B cell (primary cell): Measurements from ENCODE around the gene CLEC1A. TPM values are rescaled to one million over a fixed set of nuclear protein-coding genes. Genes with fewer than 3 reads are reported as not detected.
A peak's percentile ranks its signal among the peaks of the same experiment; 100 is the strongest.

Experiments used
- ATAC-seq: fragments of 200-7000 bp; cut with Tn5 transposase; one replicate; pipeline ENCODE4 v1.10.0; 2021; ENCODE audit warnings: low read depth, mild to moderate bottlenecking, moderate number of reproducible peaks, moderate library complexity
- CTCF ChIA-PET: fragments of 350-600 bp; sonication (Branson Sonifier 250); formaldehyde crosslinking; loops from one replicate; lab custom pipeline; 2021; ENCODE audit warnings: antibody characterized with exemption, inconsistent platforms; lab: Charles Lee
- POLR2A ChIA-PET: fragments of 350-600 bp; sonication (Branson Sonifier 250); formaldehyde crosslinking; loops from one replicate; lab custom pipeline; 2021; ENCODE audit warnings: antibody characterized with exemption; lab: Charles Lee
- DNase-seq: peaks from one replicate; pipeline ENCODE4 v3.0.0; 2013
- H2AFZ ChIP-seq: 2 replicates; pipeline ENCODE4 v1.6.1; 2012; ENCODE audit warnings: mild to moderate bottlenecking, low read depth, low read length; ENCODE audit not compliant: insufficient read depth, poor library complexity, severe bottlenecking
- H3K27ac ChIP-seq, 2 donors: 1 replicate in 1 of 2; 2 replicates in 1 of 2; pipeline ENCODE4 v1.5.1; 2012 to 2013; ENCODE audit warnings: low read length in 2 of 2, mild to moderate bottlenecking in 2 of 2, moderate library complexity in 1 of 2
- H3K27me3 ChIP-seq, 4 experiments: fragments of 200-600 bp in 1 of 4; sonication (generic) in 1 of 4; replicated peaks in 1 of 4; 1 replicate in 2 of 4; 2 replicates in 2 of 4; pipeline versions ENCODE4 v1.6.1 to v1.7.0; 2013 to 2016; ENCODE audit warnings: low read length in 3 of 4, mild to moderate bottlenecking in 2 of 4, mixed read lengths in 1 of 4, moderate library complexity in 1 of 4; ENCODE audit not compliant: insufficient read depth in 4 of 4, control insufficient read depth in 3 of 4; ENCODE audit errors: control extremely low read depth in 1 of 4
- H3K36me3 ChIP-seq, 2 experiments: replicated peaks in 1 of 2; 1 replicate in 1 of 2; 2 replicates in 1 of 2; pipeline versions ENCODE4 v1.6.1 to v1.7.1; 2013; ENCODE audit warnings: low read length in 1 of 2; ENCODE audit not compliant: insufficient read depth in 2 of 2, control insufficient read depth in 1 of 2; ENCODE audit errors: control extremely low read depth in 1 of 2, extremely low read depth in 1 of 2
- H3K4me1 ChIP-seq, 2 donors: fragments of 200-600 bp in 1 of 2; sonication (generic) in 1 of 2; 1 replicate in 1 of 2; 2 replicates in 1 of 2; pipeline versions ENCODE4 v1.5.1 to v1.6.1; 2013 to 2017; ENCODE audit warnings: low read length in 2 of 2; ENCODE audit not compliant: control insufficient read depth in 2 of 2, insufficient read depth in 2 of 2
- H3K4me2 ChIP-seq: replicated peaks from 2 replicates; pipeline ENCODE3; 2012; ENCODE audit warnings: mild to moderate bottlenecking, low read depth, low read length; ENCODE audit not compliant: poor library complexity, severe bottlenecking
- H3K4me3 ChIP-seq, 5 experiments: fragments of 200-600 bp in 1 of 5; sonication (generic) in 1 of 5; 1 replicate in 3 of 5; 2 replicates in 2 of 5; pipeline versions ENCODE4 v1.5.1 to v1.7.0; 2011 to 2016; ENCODE audit warnings: low read length in 4 of 5, mild to moderate bottlenecking in 4 of 5, low read depth in 2 of 5, control low read depth in 1 of 5, moderate library complexity in 1 of 5; ENCODE audit not compliant: insufficient read depth in 1 of 5; ENCODE audit errors: control extremely low read depth in 1 of 5, extremely low read depth in 1 of 5
- H3K79me2 ChIP-seq: fragments of 200-600 bp; sonication (generic); one replicate; pipeline ENCODE4 v1.6.0; 2016; ENCODE audit warnings: low read length; ENCODE audit not compliant: control insufficient read depth, insufficient read depth
- H3K9ac ChIP-seq: fragments of 200-600 bp; sonication (generic); 2 replicates; pipeline ENCODE4 v1.6.1; 2017; ENCODE audit warnings: mild to moderate bottlenecking, low read length, moderate library complexity
- H3K9me3 ChIP-seq, 3 donors: one replicate each; pipeline versions ENCODE4 v1.6.1 to v1.7.1; 2013; ENCODE audit warnings: low read length in 2 of 3; ENCODE audit not compliant: control insufficient read depth in 2 of 3, insufficient read depth in 1 of 3; ENCODE audit errors: control extremely low read depth in 1 of 3
- H4K20me1 ChIP-seq: 2 replicates; pipeline ENCODE4 v1.6.0; 2012; ENCODE audit warnings: mild to moderate bottlenecking, low read length; ENCODE audit not compliant: insufficient read depth, control insufficient read depth, poor library complexity, severe bottlenecking
- H3K27ac Mint-ChIP-seq: one replicate; pipeline ENCODE4 v1.8.0; 2021; ENCODE audit warnings: mixed read lengths
- H3K27me3 Mint-ChIP-seq: one replicate; pipeline ENCODE4 v1.8.0; 2021; ENCODE audit warnings: mixed read lengths
- H3K4me1 Mint-ChIP-seq: one replicate; pipeline ENCODE4 v1.8.0; 2021; ENCODE audit warnings: mixed read lengths
- H3K4me3 Mint-ChIP-seq: one replicate; pipeline ENCODE4 v1.8.0; 2021; ENCODE audit warnings: mixed read lengths
- H3K9me3 Mint-ChIP-seq: one replicate; pipeline ENCODE4 v1.8.0; 2022; ENCODE audit warnings: mixed read lengths; ENCODE audit not compliant: insufficient read depth
- EZH2 ChIP-seq: IDR thresholded peaks from 2 replicates; pipeline ENCODE4 v1.6.1; 2012; ENCODE audit warnings: borderline replicate concordance, low read depth, mild to moderate bottlenecking, moderate library complexity, low read length; ENCODE audit not compliant: insufficient read depth, poor library complexity, severe bottlenecking
- WGBS: methylation state at CpG from one replicate; pipeline ENCODE4 v1.1.5; 2013; ENCODE audit warnings: missing lambda C conversion rate; ENCODE audit not compliant: insufficient coverage; 5-methylcytosine and 5-hydroxymethylcytosine counted together
- intact Hi-C: fragments of 100-400 bp; cut with micrococcal nuclease; formaldehyde crosslinking; loops from one replicate; pipeline ENCODE4 v1.10.0; 2022
- polyA plus RNA-seq: library from polyadenylated mRNA; depleted of rRNA; stranded (reverse); fragments of >200 nt; gene quantifications from 2 replicates; pipeline ENCODE4 v1.2.3, GENCODE V29; 2012
- total RNA-seq, 2 donors: library from RNA; stranded (reverse); fragments of 120-200 nt in 1 of 2; gene quantifications; 1 replicate in 1 of 2; 2 replicates in 1 of 2; pipeline versions ENCODE4 v1.2.3 to v1.2.4, GENCODE V29; 2013 to 2022
- TF ChIP-seq, protein P1 (sequence below): fragments of 200-600 bp; IDR thresholded peaks from one replicate; pipeline ENCODE4 v1.8.0; 2022; ENCODE audit warnings: antibody characterized with exemption, mild to moderate bottlenecking

Gene CLEC1A
- total and polyA plus RNA-seq, 2 donors (not counting 1 experiment from before 2014, with no cell fraction given): 0.10 TPM; not detected in 1

DNA sequence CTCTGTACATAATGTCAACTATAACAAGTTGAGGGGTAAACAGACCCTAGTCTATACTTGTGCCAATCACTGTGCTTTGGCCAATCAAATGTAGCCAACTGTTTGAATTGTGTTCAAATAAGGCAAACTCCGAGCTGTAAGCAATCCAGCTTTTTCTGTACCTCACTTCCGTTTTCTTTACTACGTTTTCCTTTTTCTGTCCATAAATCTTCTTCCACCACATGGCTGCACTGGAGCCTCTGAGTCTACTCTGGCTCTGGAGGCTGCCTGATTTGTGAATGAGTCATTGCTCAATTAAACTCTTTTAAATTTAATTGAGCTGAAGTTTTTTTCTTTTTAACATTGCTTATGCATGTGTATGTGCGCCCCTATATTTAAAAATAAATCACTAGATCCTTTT, 29.7 kb downstream of the CLEC1A start:
- Mint-ChIP-seq H3K27ac (no peak overlapping the region), H3K4me1 (peaks cover 13% of the 10 kb centered on the region), H3K27me3 (peaks cover 49% of the 10 kb centered on the region), H3K9me3 (no peaks in the 10 kb centered on the region), H3K4me3 (no peak overlapping the region)
- H3K79me2 ChIP-seq: no peaks in the 10 kb centered on the region
- no peak for DNase-seq
- WGBS: 0% methylated on average over 1 of the region's 4 CpGs
- peaks cover 0 to 15% (median 2%) of the 10 kb centered on the region in 4 experiments for H3K27me3 ChIP-seq
- no peak overlapping the region for H3K27ac ChIP-seq
- peak overlapping the region in 2 of 5 experiments; percentile 3 to 8 for H3K4me3 ChIP-seq
- TF ChIP-seq, protein P1, sequence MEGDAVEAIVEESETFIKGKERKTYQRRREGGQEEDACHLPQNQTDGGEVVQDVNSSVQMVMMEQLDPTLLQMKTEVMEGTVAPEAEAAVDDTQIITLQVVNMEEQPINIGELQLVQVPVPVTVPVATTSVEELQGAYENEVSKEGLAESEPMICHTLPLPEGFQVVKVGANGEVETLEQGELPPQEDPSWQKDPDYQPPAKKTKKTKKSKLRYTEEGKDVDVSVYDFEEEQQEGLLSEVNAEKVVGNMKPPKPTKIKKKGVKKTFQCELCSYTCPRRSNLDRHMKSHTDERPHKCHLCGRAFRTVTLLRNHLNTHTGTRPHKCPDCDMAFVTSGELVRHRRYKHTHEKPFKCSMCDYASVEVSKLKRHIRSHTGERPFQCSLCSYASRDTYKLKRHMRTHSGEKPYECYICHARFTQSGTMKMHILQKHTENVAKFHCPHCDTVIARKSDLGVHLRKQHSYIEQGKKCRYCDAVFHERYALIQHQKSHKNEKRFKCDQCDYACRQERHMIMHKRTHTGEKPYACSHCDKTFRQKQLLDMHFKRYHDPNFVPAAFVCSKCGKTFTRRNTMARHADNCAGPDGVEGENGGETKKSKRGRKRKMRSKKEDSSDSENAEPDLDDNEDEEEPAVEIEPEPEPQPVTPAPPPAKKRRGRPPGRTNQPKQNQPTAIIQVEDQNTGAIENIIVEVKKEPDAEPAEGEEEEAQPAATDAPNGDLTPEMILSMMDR: no peak
- TF ChIP-seq EZH2: no peak
- ChIA-PET POLR2A (no interaction called here), CTCF (no interaction called here)
- no peaks in the 10 kb centered on the region for H3K9me3 ChIP-seq
- intact Hi-C loops: no loop called here
- no peaks in the 10 kb centered on the region for H4K20me1 ChIP-seq
- peaks cover 0 to 14% of the 10 kb centered on the region in 2 donors for H3K4me1 ChIP-seq
- H3K36me3 ChIP-seq: no peaks in the 10 kb centered on the region
- no peak for ATAC-seq
- no peak overlapping the region for H3K9ac ChIP-seq
- peak overlapping the region; percentile 26 for H3K4me2 ChIP-seq
- H2AFZ ChIP-seq: no peak overlapping the region

DNA sequence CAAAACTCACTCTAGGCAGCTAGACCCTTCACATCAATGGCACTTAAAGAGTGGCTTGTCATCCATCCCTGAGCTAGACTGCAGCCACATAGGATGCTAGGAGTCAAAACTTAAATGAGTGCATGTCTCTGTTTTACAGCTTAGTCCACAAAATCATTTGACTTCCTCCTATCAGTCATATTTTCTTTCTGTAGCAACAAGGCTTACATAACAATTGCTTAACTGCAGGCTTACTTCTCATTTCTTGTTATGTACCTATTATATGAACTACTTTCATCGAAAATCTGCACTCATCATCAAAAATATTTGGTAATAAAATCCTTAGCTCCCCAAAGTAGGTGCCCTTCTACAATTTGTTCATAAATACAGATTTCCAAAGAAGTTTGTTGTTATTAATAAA, 30.1 kb downstream of the CLEC1A start:
- no CpG with 5 or more reads among the region's 1 CpG for WGBS
- ChIA-PET POLR2A (no interaction called here), CTCF (no interaction called here)
- Mint-ChIP-seq H3K9me3 (no peaks in the 10 kb centered on the region), H3K4me3 (no peak overlapping the region), H3K27ac (no peak overlapping the region), H3K4me1 (peaks cover 13% of the 10 kb centered on the region), H3K27me3 (peaks cover 48% of the 10 kb centered on the region)
- intact Hi-C loops: no loop called here
- no peaks in the 10 kb centered on the region for H3K9me3 ChIP-seq
- no peak overlapping the region for H3K9ac ChIP-seq
- TF ChIP-seq, protein P1: no peak
- TF ChIP-seq EZH2: no peak
- H4K20me1 ChIP-seq: no peaks in the 10 kb centered on the region
- no peak overlapping the region for H3K27ac ChIP-seq
- H2AFZ ChIP-seq: no peak overlapping the region
- H3K4me3 ChIP-seq: peak overlapping the region in 2 of 5 experiments; percentile 3 to 8
- no peaks in the 10 kb centered on the region for H3K36me3 ChIP-seq
- ATAC-seq (no peak), DNase-seq (peak; percentile 32)
- H3K4me1 ChIP-seq: peaks cover 0 to 14% of the 10 kb centered on the region in 2 donors
- no peaks in the 10 kb centered on the region for H3K79me2 ChIP-seq
- H3K27me3 ChIP-seq: peaks cover 0 to 15% (median 2%) of the 10 kb centered on the region in 4 experiments
- H3K4me2 ChIP-seq: peak overlapping the region; percentile 26
